Measurements from ENCODE around the gene ANO7. TPM values are rescaled to one million over a fixed set of nuclear protein-coding genes. Genes with fewer than 3 reads are reported as not detected.

The ANO7 gene
- total RNA-seq, 1 experiment from 2014 or later: 0.84 TPM

DNA sequence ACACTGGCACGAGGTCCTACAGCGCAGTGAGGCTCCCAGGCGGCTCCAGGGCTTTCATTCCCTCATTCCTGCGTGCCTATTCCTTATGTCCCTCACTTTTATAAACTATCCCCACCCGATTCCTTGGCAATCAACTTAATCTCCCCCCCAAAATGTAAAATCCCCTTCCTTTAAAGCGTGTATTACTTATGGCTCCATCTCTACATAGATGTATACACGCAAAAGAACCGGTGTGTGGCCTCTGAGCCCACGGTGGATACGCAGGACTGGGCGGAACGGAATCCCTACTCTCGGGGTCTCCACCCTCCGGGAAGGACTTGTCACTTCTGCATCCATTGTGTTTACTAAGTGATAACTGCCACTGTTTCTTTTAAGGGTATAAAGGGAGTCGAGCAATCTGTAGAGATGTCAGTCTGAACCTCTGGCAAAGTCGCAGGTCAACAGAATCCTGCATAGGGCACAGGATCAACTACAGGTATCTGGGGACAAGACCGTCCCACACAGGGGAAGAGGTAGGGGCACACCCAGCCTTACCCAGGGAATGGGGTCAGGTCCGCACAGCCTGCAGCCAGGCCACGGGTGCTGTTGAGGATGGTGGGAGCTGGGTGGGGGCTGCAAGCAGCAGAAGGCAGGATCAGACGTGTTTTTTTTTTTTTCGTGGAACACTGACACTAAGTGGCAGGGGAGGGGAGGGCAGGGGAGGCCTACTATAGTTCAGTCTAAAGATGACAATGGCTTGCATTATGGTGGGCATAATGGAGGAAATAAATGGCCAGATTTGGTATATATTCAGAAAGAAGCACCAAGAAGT lies 84.9 kb downstream of the ANO7 start:
- RAD21 ChIA-PET (ENCODE audit: low non-redundant PET in 1 of 2, low total read pairs in 2 of 2, uncharacterized antibody in 2 of 2, unreplicated experiment in 2 of 2): no interaction called here
- 0 out of 4 replicates have a peak, but pooled peaks cover 0 to 6% of the 10 kb centered on the region in 2 experiments for H3K36me3 ChIP-seq (ENCODE audit: control insufficient read depth in 1 of 2, insufficient read depth in 2 of 2, low read length in 2 of 2)
- peak overlapping the region; percentile 81 for H3K4me2 ChIP-seq (ENCODE audit: low read length)
- peaks cover 21 to 51% of the 10 kb centered on the region in 2 experiments; a peak in 3 of 4 replicates for H3K4me1 ChIP-seq (ENCODE audit: control insufficient read depth in 1 of 2, insufficient read depth in 2 of 2, low read length in 2 of 2)
- no peak for DNase-seq (ENCODE audit: low read depth, low spot score)
- POLR2A ChIA-PET: no interaction called here
- no peak for ATAC-seq
- 0 out of 4 replicates have a peak, but pooled peaks cover 0 to 3% of the 10 kb centered on the region in 2 experiments for H3K9me3 ChIP-seq (ENCODE audit: control insufficient read depth in 1 of 2, insufficient read depth in 1 of 2, low read depth in 1 of 2, low read length in 2 of 2)
- peaks cover 97% of the 10 kb centered on the region for H3K79me2 ChIP-seq (ENCODE audit: insufficient read depth, low read length)
- no peak for TF ChIP-seq SRF (IDR thresholded peaks at IDR 0.05; ENCODE audit: low read depth)
- TF ChIP-seq, protein P1, sequence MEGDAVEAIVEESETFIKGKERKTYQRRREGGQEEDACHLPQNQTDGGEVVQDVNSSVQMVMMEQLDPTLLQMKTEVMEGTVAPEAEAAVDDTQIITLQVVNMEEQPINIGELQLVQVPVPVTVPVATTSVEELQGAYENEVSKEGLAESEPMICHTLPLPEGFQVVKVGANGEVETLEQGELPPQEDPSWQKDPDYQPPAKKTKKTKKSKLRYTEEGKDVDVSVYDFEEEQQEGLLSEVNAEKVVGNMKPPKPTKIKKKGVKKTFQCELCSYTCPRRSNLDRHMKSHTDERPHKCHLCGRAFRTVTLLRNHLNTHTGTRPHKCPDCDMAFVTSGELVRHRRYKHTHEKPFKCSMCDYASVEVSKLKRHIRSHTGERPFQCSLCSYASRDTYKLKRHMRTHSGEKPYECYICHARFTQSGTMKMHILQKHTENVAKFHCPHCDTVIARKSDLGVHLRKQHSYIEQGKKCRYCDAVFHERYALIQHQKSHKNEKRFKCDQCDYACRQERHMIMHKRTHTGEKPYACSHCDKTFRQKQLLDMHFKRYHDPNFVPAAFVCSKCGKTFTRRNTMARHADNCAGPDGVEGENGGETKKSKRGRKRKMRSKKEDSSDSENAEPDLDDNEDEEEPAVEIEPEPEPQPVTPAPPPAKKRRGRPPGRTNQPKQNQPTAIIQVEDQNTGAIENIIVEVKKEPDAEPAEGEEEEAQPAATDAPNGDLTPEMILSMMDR (IDR thresholded peaks at IDR 0.05 in 2 of 3, conservative IDR thresholded peaks at IDR 0.05 in 1 of 3; ENCODE audit: borderline replicate concordance in 1 of 3, insufficient read depth in 1 of 3, low read depth in 2 of 3, low read length in 2 of 3): peak in 1 of 3 experiments; percentile 12; a peak in 1 of 6 replicates
- TSS peak; percentile 74 for BruUV-seq (replicated peaks)
- H4K20me1 ChIP-seq (ENCODE audit: insufficient read depth): peaks cover 29% of the 10 kb centered on the region; the same call in 1 of the 2 replicates
- H3K9ac ChIP-seq (ENCODE audit: low read length): peak overlapping the region; percentile 84
- CTCF ChIA-PET: no interaction called here
- intact Hi-C loops (cut with micrococcal nuclease): loop anchor here (5.0 kb wide), 1 partner anchor 44 kb away; the partner anchor contains the start of genes HDLBP and SEPTIN2
- H3K4me3 ChIP-seq (replicated peaks in 1 of 2; ENCODE audit: low read depth in 1 of 2, low read length in 2 of 2): peak overlapping the region; percentile 62 to 68
- H3K27me3 ChIP-seq (ENCODE audit: insufficient read depth, low read length): no peaks in the 10 kb centered on the region
- H3K27ac ChIP-seq (ENCODE audit: low read depth, low read length): peak overlapping the region; percentile 49; the same call in 1 of the 2 replicates
- no peak overlapping the region for H2AFZ ChIP-seq (ENCODE audit: low read depth, low read length, poor library complexity, severe bottlenecking)
- no peaks in the 10 kb centered on the region for H3K9me2 ChIP-seq (ENCODE audit: insufficient read depth)

GRCh38 chr2:241274127-241274526 lies 85.7 kb downstream of the ANO7 start:
- Histone ChIP-seq H3K79me2 (ENCODE audit: insufficient read depth, low read length) (peaks cover 97% of the 10 kb centered on the region), H4K20me1 (ENCODE audit: insufficient read depth) (peaks cover 29% of the 10 kb centered on the region; the same call in 1 of the 2 replicates), H3K4me1 (ENCODE audit: control insufficient read depth in 1 of 2, insufficient read depth in 2 of 2, low read length in 2 of 2) (peaks cover 21 to 51% of the 10 kb centered on the region in 2 experiments; a peak in 3 of 4 replicates), H3K36me3 (ENCODE audit: control insufficient read depth in 1 of 2, insufficient read depth in 2 of 2, low read length in 2 of 2) (0 out of 4 replicates have a peak, but pooled peaks cover 0 to 4% of the 10 kb centered on the region in 2 experiments), H3K27ac (ENCODE audit: low read depth, low read length) (no peak overlapping the region), H3K27me3 (ENCODE audit: insufficient read depth, low read length) (no peaks in the 10 kb centered on the region), H3K9ac (ENCODE audit: low read length) (no peak overlapping the region), H3K4me3 (replicated peaks in 1 of 2; ENCODE audit: low read depth in 1 of 2, low read length in 2 of 2) (no peak overlapping the region), H3K9me2 (ENCODE audit: insufficient read depth) (no peaks in the 10 kb centered on the region), H3K4me2 (ENCODE audit: low read length) (no peak overlapping the region), H3K9me3 (ENCODE audit: control insufficient read depth in 1 of 2, insufficient read depth in 1 of 2, low read depth in 1 of 2, low read length in 2 of 2) (0 out of 4 replicates have a peak, but pooled peaks cover 0 to 3% of the 10 kb centered on the region in 2 experiments), H2AFZ (ENCODE audit: low read depth, low read length, poor library complexity, severe bottlenecking) (no peak overlapping the region)
- BruUV-seq (replicated peaks): no TSS peak
- DNase-seq (ENCODE audit: low read depth, low spot score) (no peak), ATAC-seq (no peak)
- ChIA-PET RAD21 (ENCODE audit: low non-redundant PET in 1 of 2, low total read pairs in 2 of 2, uncharacterized antibody in 2 of 2, unreplicated experiment in 2 of 2) (no interaction called here), POLR2A (no interaction called here), CTCF (no interaction called here)
- intact Hi-C loops (cut with micrococcal nuclease): loop anchor here (5.0 kb wide), 1 partner anchor 43 kb away; the partner anchor contains the start of genes HDLBP and SEPTIN2
- TF ChIP-seq ATF3 (IDR thresholded peaks at IDR 0.05) (no peak), SP1 (IDR thresholded peaks at IDR 0.05; ENCODE audit: low read depth) (no peak), EZH2 (IDR thresholded peaks at IDR 0.05) (no peak), JUND (IDR thresholded peaks at IDR 0.05) (no peak), TCF7L2 (IDR thresholded peaks at IDR 0.05; ENCODE audit: borderline replicate concordance, extremely low read depth, insufficient read depth, insufficient read length) (no peak), FOSL1 (IDR thresholded peaks at IDR 0.05; ENCODE audit: low read depth) (no peak), POLR2AphosphoS5 (IDR thresholded peaks at IDR 0.05; ENCODE audit: low read depth, low read length) (no peak), POLR2A (IDR thresholded peaks at IDR 0.05; ENCODE audit: borderline replicate concordance, extremely low read depth, insufficient read depth, insufficient read length) (no peak), CEBPB (IDR thresholded peaks at IDR 0.05; ENCODE audit: low read depth) (no peak), ELF1 (IDR thresholded peaks at IDR 0.05; ENCODE audit: borderline replicate concordance, low read depth) (no peak)
- TF ChIP-seq, protein P2, sequence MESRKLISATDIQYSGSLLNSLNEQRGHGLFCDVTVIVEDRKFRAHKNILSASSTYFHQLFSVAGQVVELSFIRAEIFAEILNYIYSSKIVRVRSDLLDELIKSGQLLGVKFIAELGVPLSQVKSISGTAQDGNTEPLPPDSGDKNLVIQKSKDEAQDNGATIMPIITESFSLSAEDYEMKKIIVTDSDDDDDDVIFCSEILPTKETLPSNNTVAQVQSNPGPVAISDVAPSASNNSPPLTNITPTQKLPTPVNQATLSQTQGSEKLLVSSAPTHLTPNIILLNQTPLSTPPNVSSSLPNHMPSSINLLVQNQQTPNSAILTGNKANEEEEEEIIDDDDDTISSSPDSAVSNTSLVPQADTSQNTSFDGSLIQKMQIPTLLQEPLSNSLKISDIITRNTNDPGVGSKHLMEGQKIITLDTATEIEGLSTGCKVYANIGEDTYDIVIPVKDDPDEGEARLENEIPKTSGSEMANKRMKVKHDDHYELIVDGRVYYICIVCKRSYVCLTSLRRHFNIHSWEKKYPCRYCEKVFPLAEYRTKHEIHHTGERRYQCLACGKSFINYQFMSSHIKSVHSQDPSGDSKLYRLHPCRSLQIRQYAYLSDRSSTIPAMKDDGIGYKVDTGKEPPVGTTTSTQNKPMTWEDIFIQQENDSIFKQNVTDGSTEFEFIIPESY (IDR thresholded peaks at IDR 0.05; ENCODE audit: extremely low read depth, insufficient replicate concordance, low read length): no peak
